ENCODE measurements around the gene MAPK8IP3. TPM values are rescaled to one million over a fixed set of nuclear protein-coding genes. Genes with fewer than 3 reads are reported as not detected.

MAPK8IP3 gene, protein sequence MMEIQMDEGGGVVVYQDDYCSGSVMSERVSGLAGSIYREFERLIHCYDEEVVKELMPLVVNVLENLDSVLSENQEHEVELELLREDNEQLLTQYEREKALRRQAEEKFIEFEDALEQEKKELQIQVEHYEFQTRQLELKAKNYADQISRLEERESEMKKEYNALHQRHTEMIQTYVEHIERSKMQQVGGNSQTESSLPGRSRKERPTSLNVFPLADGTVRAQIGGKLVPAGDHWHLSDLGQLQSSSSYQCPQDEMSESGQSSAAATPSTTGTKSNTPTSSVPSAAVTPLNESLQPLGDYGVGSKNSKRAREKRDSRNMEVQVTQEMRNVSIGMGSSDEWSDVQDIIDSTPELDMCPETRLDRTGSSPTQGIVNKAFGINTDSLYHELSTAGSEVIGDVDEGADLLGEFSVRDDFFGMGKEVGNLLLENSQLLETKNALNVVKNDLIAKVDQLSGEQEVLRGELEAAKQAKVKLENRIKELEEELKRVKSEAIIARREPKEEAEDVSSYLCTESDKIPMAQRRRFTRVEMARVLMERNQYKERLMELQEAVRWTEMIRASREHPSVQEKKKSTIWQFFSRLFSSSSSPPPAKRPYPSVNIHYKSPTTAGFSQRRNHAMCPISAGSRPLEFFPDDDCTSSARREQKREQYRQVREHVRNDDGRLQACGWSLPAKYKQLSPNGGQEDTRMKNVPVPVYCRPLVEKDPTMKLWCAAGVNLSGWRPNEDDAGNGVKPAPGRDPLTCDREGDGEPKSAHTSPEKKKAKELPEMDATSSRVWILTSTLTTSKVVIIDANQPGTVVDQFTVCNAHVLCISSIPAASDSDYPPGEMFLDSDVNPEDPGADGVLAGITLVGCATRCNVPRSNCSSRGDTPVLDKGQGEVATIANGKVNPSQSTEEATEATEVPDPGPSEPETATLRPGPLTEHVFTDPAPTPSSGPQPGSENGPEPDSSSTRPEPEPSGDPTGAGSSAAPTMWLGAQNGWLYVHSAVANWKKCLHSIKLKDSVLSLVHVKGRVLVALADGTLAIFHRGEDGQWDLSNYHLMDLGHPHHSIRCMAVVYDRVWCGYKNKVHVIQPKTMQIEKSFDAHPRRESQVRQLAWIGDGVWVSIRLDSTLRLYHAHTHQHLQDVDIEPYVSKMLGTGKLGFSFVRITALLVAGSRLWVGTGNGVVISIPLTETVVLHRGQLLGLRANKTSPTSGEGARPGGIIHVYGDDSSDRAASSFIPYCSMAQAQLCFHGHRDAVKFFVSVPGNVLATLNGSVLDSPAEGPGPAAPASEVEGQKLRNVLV (N-terminal part only)
- 100 to 1,000 TPM; 146 to 157 TPM for total RNA-seq

DNA sequence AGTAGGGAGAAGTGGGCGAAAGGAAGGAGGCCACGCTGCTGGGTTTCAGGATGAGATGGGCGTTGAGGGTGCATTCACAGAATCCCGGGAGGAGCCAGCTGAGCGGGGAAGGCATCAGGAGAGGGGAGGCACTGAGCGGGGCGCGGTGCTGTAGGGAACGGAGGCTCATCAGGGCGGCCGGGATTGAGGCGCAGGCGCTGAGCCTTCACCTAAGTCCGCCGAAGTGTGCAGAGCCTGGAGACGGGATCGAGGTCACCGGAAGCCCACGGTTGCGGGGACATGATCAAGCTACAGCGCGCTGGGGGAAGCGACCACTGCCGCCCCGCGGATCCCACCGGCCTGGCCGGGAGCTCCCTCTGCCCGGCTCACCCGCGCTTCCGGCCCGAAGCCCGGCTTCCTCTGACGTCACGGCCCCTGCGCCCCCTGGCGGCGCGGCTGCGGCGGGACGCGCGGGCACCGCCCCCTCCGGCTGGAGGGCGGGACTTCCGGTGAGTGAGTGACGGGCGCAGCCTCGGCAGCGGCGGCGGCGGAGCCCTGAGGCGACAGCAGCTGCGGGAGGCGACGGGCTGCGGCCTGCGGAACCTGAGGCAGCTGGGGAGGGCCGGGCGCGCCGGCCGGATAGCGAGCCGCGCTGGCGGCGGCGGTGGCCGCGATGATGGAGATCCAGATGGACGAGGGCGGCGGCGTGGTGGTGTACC lies at the start of gene MAPK8IP3:
MAPK8IP3 (plus strand) TSS at position 508 of the 698 bp plus-strand sequence; CDS start at position 653, 145 bp downstream.
- POLR2A ChIA-PET: interaction anchor here (0.6 to 2.3 kb wide), 29 partner anchors 24 to 1337 kb away, joined by 3 to 26 read pairs (median 6); partner anchors contain the start of genes CRAMP1, EME2, FAHD1 and HAGH
- ATAC-seq (ENCODE audit: low read depth) (peak; percentile 78), DNase-seq (peak; percentile 100)
- Mint-ChIP-seq H3K27me3 (no peaks in the 10 kb centered on the region), H3K4me3 (peak within 1 kb of the TSS; percentile 98), H3K36me3 (peaks cover 2% of the 10 kb centered on the region), H3K9me3 (no peaks in the 10 kb centered on the region), H3K27ac (peak within 1 kb of the TSS; percentile 98), H3K4me1 (peaks cover 23% of the 10 kb centered on the region)

- ATAC-seq (ENCODE audit: low read depth) (no peak), DNase-seq (no peak)
- no peaks in the 10 kb centered on the region for H3K9me3 Mint-ChIP-seq
- no peaks in the 10 kb centered on the region for H3K4me1 Mint-ChIP-seq
- no peaks in the 10 kb centered on the region for H3K27me3 Mint-ChIP-seq
- no peak overlapping the region for H3K27ac Mint-ChIP-seq
- H3K4me3 Mint-ChIP-seq: no peak overlapping the region
- POLR2A ChIA-PET: interaction anchor here (0.6 kb wide), 1 partner anchor 33 kb away, joined by 3 read pairs; no protein-coding TSS in a partner anchor
- H3K36me3 Mint-ChIP-seq: no peaks in the 10 kb centered on the region
Measured at GRCh38 chr16:1656808-1657617, 49.0 kb upstream of the MAPK8IP3 start.

DNA sequence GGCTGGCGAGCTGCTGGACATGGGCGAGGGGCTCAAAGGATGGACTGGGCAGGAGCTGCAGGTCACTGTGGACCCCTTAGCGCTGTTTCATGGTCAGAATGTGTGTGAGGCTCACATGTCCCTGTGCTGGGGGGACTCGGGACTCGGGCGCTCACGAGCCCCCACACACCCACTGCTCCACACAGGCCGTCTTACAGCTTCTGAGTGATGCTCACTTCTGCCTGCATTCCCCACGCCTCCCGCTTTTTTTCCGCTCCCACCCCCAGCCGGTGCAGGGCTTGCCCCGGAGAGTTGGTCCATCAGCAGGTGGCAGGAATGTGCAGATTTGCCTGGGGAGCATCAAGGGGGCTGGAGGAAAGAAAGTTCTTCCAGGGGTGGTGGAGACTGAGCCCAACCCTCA lies 48.2 kb upstream of the MAPK8IP3 start:
- H3K36me3 Mint-ChIP-seq: peaks cover under 1% of the 10 kb centered on the region
- no peak overlapping the region for H3K4me3 Mint-ChIP-seq
- POLR2A ChIA-PET: no interaction called here
- ATAC-seq (ENCODE audit: low read depth) (no peak), DNase-seq (no peak)
- no peak overlapping the region for H3K27ac Mint-ChIP-seq
- H3K4me1 Mint-ChIP-seq: no peaks in the 10 kb centered on the region
- H3K27me3 Mint-ChIP-seq: no peaks in the 10 kb centered on the region
- H3K9me3 Mint-ChIP-seq: no peaks in the 10 kb centered on the region

DNA sequence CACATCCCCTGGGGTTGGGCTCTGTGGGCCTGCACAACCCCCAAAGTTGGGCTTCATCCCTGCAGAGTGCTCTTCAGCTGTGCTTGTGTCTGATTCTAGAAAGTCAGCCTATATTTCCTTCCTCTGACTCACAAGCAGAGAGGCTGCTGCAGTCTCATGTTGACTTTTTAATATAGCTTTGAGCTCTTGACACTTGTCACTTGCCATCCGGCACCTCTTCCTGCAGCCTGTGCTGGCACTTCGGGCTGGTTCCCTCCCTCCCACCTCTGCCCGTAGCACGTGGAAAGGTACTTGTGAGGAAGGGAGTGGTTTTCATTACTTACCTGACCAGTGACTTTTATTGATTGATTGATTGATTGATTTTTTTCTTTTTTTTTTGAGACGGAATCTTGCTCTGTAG lies 47.0 kb upstream of the MAPK8IP3 start:
- Mint-ChIP-seq H3K27me3 (no peaks in the 10 kb centered on the region), H3K27ac (no peak overlapping the region), H3K4me3 (no peak overlapping the region), H3K36me3 (peaks cover 5% of the 10 kb centered on the region), H3K4me1 (no peaks in the 10 kb centered on the region), H3K9me3 (no peaks in the 10 kb centered on the region)
- ATAC-seq (ENCODE audit: low read depth): no peak
- POLR2A ChIA-PET: no interaction called here
- DNase-seq: no peak

DNA sequence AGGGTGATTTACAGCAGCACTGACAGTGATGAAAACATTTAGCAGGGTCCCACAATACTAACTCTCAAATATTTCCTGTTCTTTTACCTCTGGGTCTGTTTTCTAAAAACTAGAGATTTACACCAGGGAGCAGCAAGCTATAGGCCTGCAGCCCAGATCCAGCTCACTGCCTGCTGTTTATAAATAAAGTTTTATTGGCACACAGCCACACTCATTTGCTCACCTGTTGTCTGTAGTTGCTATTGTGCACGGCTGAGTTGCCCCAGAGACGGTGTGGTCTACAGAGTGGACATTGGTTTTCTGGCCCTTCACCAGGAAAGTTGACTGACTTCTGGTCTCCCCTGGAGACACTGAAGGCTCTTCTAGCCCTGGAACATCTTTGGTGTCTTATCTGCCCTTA lies 44.2 kb upstream of the MAPK8IP3 start:
- DNase-seq: no peak
- ATAC-seq (ENCODE audit: low read depth): no peak
- Mint-ChIP-seq H3K9me3 (no peaks in the 10 kb centered on the region), H3K36me3 (peaks cover 5% of the 10 kb centered on the region), H3K27ac (no peak overlapping the region), H3K4me1 (no peaks in the 10 kb centered on the region), H3K4me3 (no peak overlapping the region), H3K27me3 (no peaks in the 10 kb centered on the region)
- POLR2A ChIA-PET: no interaction called here

- Mint-ChIP-seq H3K4me1 (no peaks in the 10 kb centered on the region), H3K27me3 (no peaks in the 10 kb centered on the region), H3K9me3 (no peaks in the 10 kb centered on the region), H3K36me3 (peaks cover 5% of the 10 kb centered on the region), H3K27ac (no peak overlapping the region), H3K4me3 (no peak overlapping the region)
- DNase-seq (no peak), ATAC-seq (ENCODE audit: low read depth) (no peak)
- POLR2A ChIA-PET: no interaction called here
Measured at GRCh38 chr16:1662543-1662942, 43.5 kb upstream of the MAPK8IP3 start.

GRCh38 chr16:1665829-1666228 lies 40.2 kb upstream of the MAPK8IP3 start:
- ATAC-seq (ENCODE audit: low read depth): no peak
- Mint-ChIP-seq H3K4me3 (no peak overlapping the region), H3K4me1 (no peaks in the 10 kb centered on the region), H3K36me3 (peaks cover 7% of the 10 kb centered on the region), H3K27me3 (no peaks in the 10 kb centered on the region), H3K27ac (no peak overlapping the region), H3K9me3 (no peaks in the 10 kb centered on the region)
- DNase-seq: no peak
- POLR2A ChIA-PET: interaction anchor here (1.7 kb wide), 1 partner anchor 12 kb away, joined by 4 read pairs; the partner anchor contains the start of gene JPT2

DNA sequence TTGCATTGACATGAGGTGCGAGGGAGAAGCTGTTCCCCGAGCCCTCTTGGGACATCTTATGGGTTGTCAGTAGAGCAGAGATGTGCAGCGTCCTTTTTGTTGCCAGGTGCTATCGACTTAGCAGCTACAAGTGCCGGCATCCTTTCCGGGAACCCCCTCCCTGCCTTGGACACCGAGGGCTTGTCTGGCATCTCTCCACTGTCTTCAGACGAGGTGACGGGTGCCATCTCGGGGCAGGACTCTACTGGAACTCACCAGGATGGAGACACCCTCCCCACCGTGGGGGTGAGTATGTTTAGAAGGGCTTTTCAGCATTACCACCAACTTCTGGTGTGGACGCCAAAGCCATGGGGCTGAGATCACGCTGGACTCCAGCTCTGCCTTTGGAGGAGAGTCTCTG lies 39.7 kb upstream of the MAPK8IP3 start:
- H3K9me3 Mint-ChIP-seq: no peaks in the 10 kb centered on the region
- no peak overlapping the region for H3K4me3 Mint-ChIP-seq
- H3K4me1 Mint-ChIP-seq: no peaks in the 10 kb centered on the region
- DNase-seq: no peak
- peaks cover 12% of the 10 kb centered on the region for H3K36me3 Mint-ChIP-seq
- ATAC-seq (ENCODE audit: low read depth): no peak
- H3K27me3 Mint-ChIP-seq: no peaks in the 10 kb centered on the region
- POLR2A ChIA-PET: interaction anchor here (1.7 kb wide), 1 partner anchor 12 kb away, joined by 4 read pairs; the partner anchor contains the start of gene JPT2
- H3K27ac Mint-ChIP-seq: no peak overlapping the region

GRCh38 chr16:1667271-1667670 lies 38.7 kb upstream of the MAPK8IP3 start:
- POLR2A ChIA-PET: interaction anchor here (1.7 kb wide), 1 partner anchor 11 kb away, joined by 4 read pairs; the partner anchor contains the start of gene JPT2
- Mint-ChIP-seq H3K27ac (no peak overlapping the region), H3K36me3 (peaks cover 16% of the 10 kb centered on the region), H3K4me1 (no peaks in the 10 kb centered on the region), H3K27me3 (no peaks in the 10 kb centered on the region), H3K9me3 (no peaks in the 10 kb centered on the region), H3K4me3 (no peak overlapping the region)
- DNase-seq: no peak
- no peak for ATAC-seq (ENCODE audit: low read depth)

DNA sequence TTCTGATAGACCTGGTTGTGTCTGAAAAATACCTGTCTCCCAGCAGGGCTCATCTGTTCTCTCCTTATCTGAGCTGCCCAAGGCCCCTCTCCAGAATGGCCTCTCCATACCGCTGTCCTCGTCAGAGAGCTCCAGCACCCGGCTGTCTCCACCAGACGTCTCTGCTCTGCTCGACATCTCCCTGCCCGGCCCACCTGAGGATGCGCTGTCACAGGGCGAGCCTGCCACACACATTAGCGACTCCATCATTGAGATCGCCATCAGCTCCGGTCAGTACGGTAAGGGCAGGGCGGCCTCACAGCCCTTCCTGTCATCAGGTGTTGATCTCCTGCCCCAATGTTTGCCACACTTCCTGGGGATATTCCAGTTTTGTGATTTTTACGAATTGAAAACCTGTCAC lies 38.1 kb upstream of the MAPK8IP3 start:
- Mint-ChIP-seq H3K36me3 (peaks cover 17% of the 10 kb centered on the region), H3K27ac (no peak overlapping the region), H3K9me3 (no peaks in the 10 kb centered on the region), H3K27me3 (no peaks in the 10 kb centered on the region), H3K4me1 (no peaks in the 10 kb centered on the region), H3K4me3 (no peak overlapping the region)
- no peak for DNase-seq
- no peak for ATAC-seq (ENCODE audit: low read depth)
- POLR2A ChIA-PET: no interaction called here

DNA sequence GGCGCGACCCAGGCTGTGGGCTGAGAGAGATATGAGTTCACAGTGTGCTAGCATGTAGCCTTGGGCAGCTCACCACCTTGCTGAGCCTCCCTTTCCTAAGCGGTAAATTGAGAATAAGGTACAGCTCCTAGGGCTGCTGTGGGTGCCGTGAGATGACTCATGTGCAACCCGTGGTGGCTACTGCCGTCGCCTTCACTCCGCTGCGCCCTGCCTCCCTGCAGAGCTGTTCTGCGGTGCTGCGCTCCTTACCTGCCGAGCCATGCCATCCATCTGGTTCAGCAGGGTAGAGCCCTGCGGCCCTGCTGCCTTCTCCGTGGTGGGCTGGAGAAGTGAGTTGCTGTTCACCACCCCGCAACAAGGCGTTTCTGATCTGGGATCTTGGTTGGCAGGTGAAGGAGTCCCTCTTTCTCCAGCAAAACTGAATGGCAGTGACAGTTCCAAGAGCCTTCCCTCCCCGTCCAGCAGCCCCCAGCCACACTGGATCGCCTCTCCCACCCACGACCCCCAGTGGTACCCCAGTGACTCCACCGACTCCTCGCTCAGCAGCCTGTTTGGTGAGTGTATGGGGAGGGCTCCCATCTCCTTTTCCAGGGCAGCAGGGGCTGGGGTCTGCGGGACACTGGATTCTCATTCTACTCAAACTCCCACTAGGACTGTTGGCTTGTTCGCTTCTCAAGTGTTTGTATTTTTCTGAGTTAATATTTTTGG lies 37.2 kb upstream of the MAPK8IP3 start:
- Mint-ChIP-seq H3K36me3 (peaks cover 19% of the 10 kb centered on the region), H3K27ac (no peak overlapping the region), H3K27me3 (no peaks in the 10 kb centered on the region), H3K9me3 (no peaks in the 10 kb centered on the region), H3K4me3 (no peak overlapping the region), H3K4me1 (no peaks in the 10 kb centered on the region)
- POLR2A ChIA-PET: no interaction called here
- DNase-seq (no peak), ATAC-seq (ENCODE audit: low read depth) (no peak)
